IMR-90 (cell line): ENCODE results near the gene NKX1-1. TPM values are rescaled to one million over a fixed set of nuclear protein-coding genes. Genes with fewer than 3 reads are reported as not detected.

ENCODE experiments used
- ATAC-seq: fragments of 200-7000 bp; cut with Tn5 transposase; 2 replicates; pipeline ENCODE4 v1.9.1; 2020; ENCODE audit warnings: low read depth, mild to moderate bottlenecking, moderate library complexity
- BruUV-seq: library from RNA; stranded (reverse); fragments of 400-500 nt; replicated peaks from 2 replicates; lab custom pipeline; 2021; lab: Mats Ljungman, UMichigan
- CTCF ChIA-PET: fragments of 300-600 bp; formaldehyde crosslinking; extraction: SDS; loops from one replicate; lab custom pipeline; 2021; ENCODE audit warnings: antibody characterized with exemption; lab: Yijun Ruan, JAX
- POLR2A ChIA-PET: fragments of 300-600 bp; sonication (Branson Sonifier 250); formaldehyde crosslinking; loops from one replicate; lab custom pipeline; 2022; ENCODE audit warnings: antibody characterized with exemption; ENCODE audit not compliant: unreplicated experiment; lab: Charles Lee
- DNase-seq: peaks from one replicate; pipeline ENCODE4 v3.0.0; 2013
- H2AFZ ChIP-seq: replicated peaks from 2 replicates; pipeline ENCODE3; 2013; ENCODE audit warnings: low read length, mild to moderate bottlenecking; ENCODE audit not compliant: poor library complexity
- H2AK5ac ChIP-seq: 2 replicates; pipeline ENCODE4 v1.6.1; 2013; ENCODE audit warnings: low read depth, low read length, inconsistent platforms
- H2AK9ac ChIP-seq: replicated peaks from 2 replicates; pipeline ENCODE3; 2013; ENCODE audit warnings: mild to moderate bottlenecking, low read depth, low read length, moderate library complexity; ENCODE audit not compliant: poor library complexity
- H2BK120ac ChIP-seq: 2 replicates; pipeline ENCODE4 v1.6.1; 2013; ENCODE audit warnings: low read depth, low read length, inconsistent platforms
- H2BK15ac ChIP-seq: 3 replicates; pipeline ENCODE4 v1.6.1; 2013; ENCODE audit warnings: low read depth, low read length, inconsistent platforms
- H2BK20ac ChIP-seq: 2 replicates; pipeline ENCODE4 v1.6.1; 2013; ENCODE audit warnings: low read depth, mild to moderate bottlenecking, inconsistent platforms, low read length, moderate library complexity
- H2BK5ac ChIP-seq: 2 replicates; pipeline ENCODE4 v1.6.1; 2013; ENCODE audit warnings: mild to moderate bottlenecking, low read depth, low read length, inconsistent platforms; ENCODE audit not compliant: poor library complexity, severe bottlenecking
- H3K14ac ChIP-seq: replicated peaks from 2 replicates; pipeline ENCODE4 v1.6.1; 2013; ENCODE audit warnings: low read depth, low read length, inconsistent platforms
- H3K18ac ChIP-seq: 2 replicates; pipeline ENCODE4 v1.6.1; 2013; ENCODE audit warnings: low read depth, low read length, control low read depth
- H3K23ac ChIP-seq: 2 replicates; pipeline ENCODE4 v1.6.1; 2013; ENCODE audit warnings: low read depth, low read length, inconsistent platforms
- H3K27ac ChIP-seq: 2 replicates; pipeline ENCODE4 v1.5.1; 2013; ENCODE audit warnings: mild to moderate bottlenecking, control low read depth, low read length; ENCODE audit not compliant: insufficient read depth
- H3K27me3 ChIP-seq: 2 replicates; pipeline ENCODE4 v1.6.1; 2013; ENCODE audit warnings: low read length; ENCODE audit not compliant: control insufficient read depth, insufficient read depth
- H3K36me3 ChIP-seq: 2 replicates; pipeline ENCODE4 v1.6.1; 2013; ENCODE audit warnings: low read length, mixed read lengths; ENCODE audit not compliant: control insufficient read depth, insufficient read depth
- H3K4ac ChIP-seq: 2 replicates; pipeline ENCODE4 v1.6.1; 2013; ENCODE audit warnings: low read depth, low read length, inconsistent platforms
- H3K4me1 ChIP-seq: 2 replicates; pipeline ENCODE4 v1.6.1; 2013; ENCODE audit warnings: low read length, mixed read lengths; ENCODE audit not compliant: control insufficient read depth, insufficient read depth
- H3K4me2 ChIP-seq: 2 replicates; pipeline ENCODE4 v1.6.1; 2013; ENCODE audit warnings: low read depth, mild to moderate bottlenecking, control low read depth, low read length, moderate library complexity
- H3K4me3 ChIP-seq: 2 replicates; pipeline ENCODE4 v1.5.1; 2013; ENCODE audit warnings: low read depth, mild to moderate bottlenecking, control low read depth, low read length, moderate library complexity; ENCODE audit not compliant: insufficient read depth
- H3K56ac ChIP-seq: 2 replicates; pipeline ENCODE4 v1.6.1; 2013; ENCODE audit warnings: low read length, inconsistent platforms; ENCODE audit not compliant: insufficient read depth; ENCODE audit errors: extremely low read depth
- H3K79me1 ChIP-seq, 2 experiments: 2 replicates each; pipeline ENCODE4 v1.6.1; 2013; ENCODE audit warnings: low read length in 2 of 2, inconsistent platforms in 1 of 2, low read depth in 1 of 2
- H3K9ac ChIP-seq: 2 replicates; pipeline ENCODE4 v1.6.1; 2013; ENCODE audit warnings: low read depth, low read length, control low read depth
- H3K9me1 ChIP-seq: 2 replicates; pipeline ENCODE4 v1.6.1; 2013; ENCODE audit warnings: low read length, inconsistent platforms; ENCODE audit not compliant: insufficient read depth
- H3K9me3 ChIP-seq: 2 replicates; pipeline ENCODE4 v1.6.1; 2013; ENCODE audit warnings: low read length; ENCODE audit not compliant: control insufficient read depth, insufficient read depth
- H4K20me1 ChIP-seq: 2 replicates; pipeline ENCODE4 v1.6.1; 2013; ENCODE audit warnings: low read length, inconsistent platforms; ENCODE audit not compliant: insufficient read depth
- H4K5ac ChIP-seq: 2 replicates; pipeline ENCODE4 v1.6.1; 2013; ENCODE audit warnings: mild to moderate bottlenecking, low read depth, low read length, control low read depth
- H4K8ac ChIP-seq, 2 experiments: 2 replicates each; pipeline ENCODE4 v1.6.1; 2013; ENCODE audit warnings: low read depth in 2 of 2, low read length in 2 of 2, control low read depth in 1 of 2, inconsistent platforms in 1 of 2
- H4K91ac ChIP-seq: 2 replicates; pipeline ENCODE4 v1.6.1; 2013; ENCODE audit warnings: low read depth, low read length, inconsistent platforms; ENCODE audit not compliant: insufficient read depth
- BHLHE40 ChIP-seq: fragments of 150-350 bp; IDR thresholded peaks from 2 replicates; pipeline ENCODE4 v1.6.1; 2016; ENCODE audit warnings: mild to moderate bottlenecking, low read depth, low read length
- CEBPB ChIP-seq: IDR thresholded peaks from 2 replicates; pipeline ENCODE4 v1.6.1; 2012; ENCODE audit warnings: low read depth, low read length, improper control_type of control experiment
- CHD1 ChIP-seq: IDR thresholded peaks from 2 replicates; pipeline ENCODE4 v1.6.1; 2012; ENCODE audit warnings: low read depth, low read length, improper control_type of control experiment
- CTCF ChIP-seq: conservative IDR thresholded peaks from 2 replicates; pipeline ENCODE4 v1.5.1; 2012; ENCODE audit warnings: mild to moderate bottlenecking, low read depth, low read length, improper control_type of control experiment
- ELK1 ChIP-seq: fragments of 150-350 bp; IDR thresholded peaks from 2 replicates; pipeline ENCODE4 v1.6.1; 2016; ENCODE audit warnings: low read depth, mild to moderate bottlenecking, low read length, moderate library complexity, borderline replicate concordance
- FOS ChIP-seq: fragments of 150-350 bp; IDR thresholded peaks from 2 replicates; pipeline ENCODE4 v1.6.1; 2016; ENCODE audit warnings: low read depth, low read length
- MXI1 ChIP-seq: IDR thresholded peaks from 2 replicates; pipeline ENCODE4 v1.6.1; 2012; ENCODE audit warnings: low read depth, mild to moderate bottlenecking, low read length, moderate library complexity, borderline replicate concordance
- POLR2A ChIP-seq: IDR thresholded peaks from 2 replicates; pipeline ENCODE4 v1.6.1; 2012; ENCODE audit warnings: mild to moderate bottlenecking, low read depth, low read length
- RAD21 ChIP-seq: IDR thresholded peaks from 2 replicates; pipeline ENCODE4 v1.6.1; 2012; ENCODE audit warnings: low read length, improper control_type of control experiment
- RCOR1 ChIP-seq: IDR thresholded peaks from 2 replicates; pipeline ENCODE4 v1.6.1; 2012; ENCODE audit warnings: mild to moderate bottlenecking, low read length, improper control_type of control experiment; ENCODE audit not compliant: insufficient replicate concordance
- RFX5 ChIP-seq: IDR thresholded peaks from 2 replicates; pipeline ENCODE4 v1.8.0; 2012; ENCODE audit warnings: low read depth, mild to moderate bottlenecking, low read length, moderate library complexity
- SMC3 ChIP-seq: fragments of 150-350 bp; IDR thresholded peaks from 2 replicates; pipeline ENCODE4 v1.6.1; 2016; ENCODE audit warnings: low read depth, mild to moderate bottlenecking, antibody characterized with exemption, low read length, moderate library complexity
- USF2 ChIP-seq: fragments of 150-350 bp; IDR thresholded peaks from 2 replicates; pipeline ENCODE4 v1.6.1; 2017; ENCODE audit warnings: mild to moderate bottlenecking, antibody characterized with exemption, low read length, low read depth
- WGBS, 2 experiments: methylation state at CpG; one replicate each; pipeline versions ENCODE4 v1.1.5 to v1.1.7; 2013; ENCODE audit warnings: missing lambda C conversion rate in 2 of 2; ENCODE audit not compliant: insufficient read length in 1 of 2; ENCODE audit errors: extremely low coverage in 2 of 2; 5-methylcytosine and 5-hydroxymethylcytosine counted together
- dilution Hi-C: fragments of 300-500 bp; cut with HindIII; formaldehyde crosslinking; loops from one replicate; pipeline ENCODE4 v1.14.3; 2018; ENCODE audit warnings: low sequenced_read_pairs; ENCODE audit not compliant: unreplicated experiment
- in situ Hi-C: fragments of 300-500 bp; cut with MboI; formaldehyde crosslinking; loops from 3 replicates; pipeline ENCODE4 v1.14.3; 2019; ENCODE audit warnings: low sequenced_read_pairs, inconsistent platforms, mixed read lengths
- intact Hi-C: fragments of 100-400 bp; cut with micrococcal nuclease; formaldehyde crosslinking; loops from 2 replicates; pipeline ENCODE4 v1.10.0; 2022
- polyA plus RNA-seq, 3 experiments: library from polyadenylated mRNA; depleted of rRNA; stranded (reverse); fragments of >200 nt; gene quantifications; 2 replicates each; pipeline ENCODE4 v1.2.3, GENCODE V29; 2012; ENCODE audit warnings: low replicate concordance in 1 of 3
- total RNA-seq: library from RNA; depleted of rRNA; stranded (reverse); fragments of >200 nt; gene quantifications from 2 replicates; pipeline ENCODE4 v1.2.3, GENCODE V29; 2012

Gene NKX1-1
- total and polyA plus RNA-seq, 2 of the 4 experiments (the other 2 are of a cell fraction), result not detected

- no peak overlapping the region for H3K4me3 ChIP-seq
- no peaks in the 10 kb centered on the region for H3K4me1 ChIP-seq
- H4K8ac ChIP-seq, result no peak overlapping the region
- no peak overlapping the region for H3K9ac ChIP-seq
- dilution Hi-C loops (no loop called here), in situ Hi-C loops (no loop called here), intact Hi-C loops (no loop called here)
- ChIA-PET CTCF (no interaction called here), POLR2A (no interaction called here)
- H3K4me2 ChIP-seq, result no peak overlapping the region
- no peaks in the 10 kb centered on the region for H3K9me1 ChIP-seq
- no peaks in the 10 kb centered on the region for H3K79me1 ChIP-seq
- no peak overlapping the region for H2BK120ac ChIP-seq
- ATAC-seq, result no peak
- no peak overlapping the region for H2BK5ac ChIP-seq
- no peak overlapping the region for H3K27ac ChIP-seq
- no peak overlapping the region for H2AFZ ChIP-seq
- H3K4ac ChIP-seq, result no peak overlapping the region
- peaks cover 2% of the 10 kb centered on the region; the same call in 1 of the 2 replicates for H3K27me3 ChIP-seq
- H3K23ac ChIP-seq, result no peak overlapping the region
- no peaks in the 10 kb centered on the region for H3K36me3 ChIP-seq
- no peak overlapping the region for H2AK5ac ChIP-seq
- H2AK9ac ChIP-seq, result no peak overlapping the region
- H3K9me3 ChIP-seq, result peaks cover 3% of the 10 kb centered on the region; the same call in 1 of the 2 replicates
- no peak overlapping the region for H4K5ac ChIP-seq
- H2BK20ac ChIP-seq, result no peak overlapping the region
- H3K18ac ChIP-seq, result no peak overlapping the region
- no peak overlapping the region for H3K56ac ChIP-seq
- no peak overlapping the region for H2BK15ac ChIP-seq
- BruUV-seq, result no TSS peak
- DNase-seq, result no peak
- WGBS, 2 experiments, result 52% methylated on average over 4 of the region's 32 CpGs; no CpG with 5 or more reads in 1 of the 2 experiments
- H4K20me1 ChIP-seq, result no peaks in the 10 kb centered on the region
- no peak for TF ChIP-seq BHLHE40
- TF ChIP-seq CEBPB, result no peak
- no peak for TF ChIP-seq CHD1
- TF ChIP-seq RAD21, result no peak
- TF ChIP-seq FOS, result no peak
- TF ChIP-seq CTCF, result no peak
- no peak for TF ChIP-seq ELK1
- no peak for TF ChIP-seq MXI1
- no peak for TF ChIP-seq POLR2A
- no peak for TF ChIP-seq RCOR1
- TF ChIP-seq USF2, result no peak
- no peak for TF ChIP-seq RFX5
- no peak for TF ChIP-seq SMC3
- H3K14ac ChIP-seq, result no peak overlapping the region
- no peak overlapping the region for H4K91ac ChIP-seq
Observed at GRCh38 chr4:1449833-1450741, 43.8 kb upstream of the NKX1-1 start.
